Panc1 (cell line): ENCODE measurements around the gene UBE2E2. TPM values are rescaled to one million over a fixed set of nuclear protein-coding genes. Genes with fewer than 3 reads are reported as not detected.

Source experiments
- ATAC-seq: fragments of 200-7000 bp; cut with Tn5 transposase; 2 replicates; pipeline ENCODE4 v1.9.1; 2020; ENCODE audit warnings: mild to moderate bottlenecking, moderate library complexity
- BruUV-seq: library from RNA; stranded (reverse); fragments of 400-500 nt; replicated peaks from 2 replicates; lab custom pipeline; 2021; lab: Mats Ljungman, UMichigan
- CTCF ChIA-PET: fragments of 300-600 bp; sonication (Branson Sonifier 250); formaldehyde crosslinking; loops from one replicate; lab custom pipeline; 2022; ENCODE audit warnings: antibody characterized with exemption; lab: Charles Lee
- POLR2A ChIA-PET: fragments of 300-600 bp; sonication (Branson Sonifier 250); formaldehyde crosslinking; loops from one replicate; lab custom pipeline; 2022; ENCODE audit warnings: antibody characterized with exemption; lab: Charles Lee
- DNase-seq: peaks from one replicate; pipeline ENCODE4 v3.0.0-alpha.2; 2010; ENCODE audit warnings: low read depth, low spot score
- H3K27ac ChIP-seq: 2 replicates; pipeline ENCODE4 v1.5.1; 2011; ENCODE audit warnings: mild to moderate bottlenecking, low read length, inconsistent platforms
- H3K27me3 ChIP-seq: fragments of 200-500 bp; sonication (Bioruptor generic); 2 replicates; pipeline ENCODE4 v1.6.0; 2014; ENCODE audit warnings: low read length, inconsistent platforms; ENCODE audit not compliant: control insufficient read depth, insufficient read depth
- H3K36me3 ChIP-seq: fragments of 200-500 bp; sonication (Bioruptor generic); 2 replicates; pipeline ENCODE4 v1.5.1; 2014; ENCODE audit warnings: inconsistent platforms, mild to moderate bottlenecking, low read length, moderate library complexity; ENCODE audit not compliant: control insufficient read depth, insufficient read depth
- H3K4me1 ChIP-seq: 2 replicates; pipeline ENCODE4 v1.5.1; 2011; ENCODE audit warnings: inconsistent platforms, mild to moderate bottlenecking, low read length, moderate library complexity; ENCODE audit not compliant: control insufficient read depth, insufficient read depth
- H3K4me3 ChIP-seq, 2 experiments: 2 replicates each; pipeline ENCODE4 v1.5.1; 2011 to 2012; ENCODE audit warnings: low read depth in 2 of 2, low read length in 2 of 2, mild to moderate bottlenecking in 2 of 2, inconsistent platforms in 1 of 2, moderate library complexity in 1 of 2
- H3K9me3 ChIP-seq: fragments of 200-500 bp; sonication (Bioruptor generic); 2 replicates; pipeline ENCODE4 v1.5.1; 2014; ENCODE audit warnings: low read depth, mild to moderate bottlenecking, inconsistent platforms, low read length, moderate library complexity; ENCODE audit not compliant: control insufficient read depth, insufficient read depth
- POLR2AphosphoS5 ChIP-seq: IDR thresholded peaks from 2 replicates; pipeline ENCODE4 v1.6.1; 2012; ENCODE audit warnings: mild to moderate bottlenecking, low read depth, low read length, moderate library complexity
- SIN3A ChIP-seq: IDR thresholded peaks from 2 replicates; pipeline ENCODE4 v1.6.1; 2012; ENCODE audit warnings: low read depth, mild to moderate bottlenecking, low read length, moderate library complexity, borderline replicate concordance; ENCODE audit not compliant: insufficient read depth
- TCF7L2 ChIP-seq: IDR thresholded peaks from 2 replicates; pipeline ENCODE4 v1.6.1; 2011; ENCODE audit warnings: mild to moderate bottlenecking, low read depth, low read length, inconsistent platforms
- in situ Hi-C: cut with HindIII; loops from 2 replicates; pipeline ENCODE4 v1.10.0; 2016; ENCODE audit warnings: low sequenced_read_pairs, low pct_unique_long_range_greater_than_20kb
- intact Hi-C: fragments of 100-400 bp; cut with micrococcal nuclease; formaldehyde crosslinking; loops from one replicate; pipeline ENCODE4 v1.10.0; 2022; ENCODE audit not compliant: unreplicated experiment
- total RNA-seq: library from RNA; stranded (reverse); gene quantifications from one replicate; pipeline ENCODE4 v1.2.1, GENCODE V29; 2021; ENCODE audit not compliant: unreplicated experiment
- TF ChIP-seq, protein P1 (sequence below), 2 experiments: IDR thresholded peaks; 2 replicates each; pipeline ENCODE4 v1.6.1; 2011 to 2012; ENCODE audit warnings: low read depth in 2 of 2, control low read depth in 1 of 2, low read length in 1 of 2, mild to moderate bottlenecking in 1 of 2, moderate library complexity in 1 of 2; ENCODE audit not compliant: insufficient read depth in 1 of 2
- TF ChIP-seq, protein P2 (sequence below): fragments of 450-650 bp; IDR thresholded peaks from 2 replicates; pipeline ENCODE4 v1.5.1; 2017; ENCODE audit warnings: mild to moderate bottlenecking

UBE2E2 gene
- total RNA-seq, 1 experiment from 2014 or later: 38.2 TPM

DNA sequence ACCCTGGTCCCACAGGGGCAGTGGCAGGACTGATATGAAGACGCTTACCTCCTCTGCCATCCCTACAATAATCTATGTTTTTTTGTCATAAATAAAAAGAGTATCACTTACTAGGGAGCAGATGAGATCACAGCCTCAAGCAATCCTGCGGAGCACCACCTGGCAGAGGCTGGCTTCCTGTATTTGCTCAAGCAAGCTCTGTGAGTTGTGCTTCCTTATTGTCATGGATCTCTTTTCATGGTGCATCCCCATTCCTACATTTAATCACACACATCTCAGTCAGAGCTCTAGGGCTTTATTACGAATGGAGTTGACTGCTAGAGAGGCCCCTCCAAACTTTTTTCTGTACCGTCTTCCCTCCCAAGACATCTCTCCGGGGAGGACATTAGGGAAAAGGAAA lies 186.0 kb downstream of the UBE2E2 start:
- ATAC-seq: no peak
- CTCF ChIA-PET: no interaction called here
- DNase-seq: no peak

DNA sequence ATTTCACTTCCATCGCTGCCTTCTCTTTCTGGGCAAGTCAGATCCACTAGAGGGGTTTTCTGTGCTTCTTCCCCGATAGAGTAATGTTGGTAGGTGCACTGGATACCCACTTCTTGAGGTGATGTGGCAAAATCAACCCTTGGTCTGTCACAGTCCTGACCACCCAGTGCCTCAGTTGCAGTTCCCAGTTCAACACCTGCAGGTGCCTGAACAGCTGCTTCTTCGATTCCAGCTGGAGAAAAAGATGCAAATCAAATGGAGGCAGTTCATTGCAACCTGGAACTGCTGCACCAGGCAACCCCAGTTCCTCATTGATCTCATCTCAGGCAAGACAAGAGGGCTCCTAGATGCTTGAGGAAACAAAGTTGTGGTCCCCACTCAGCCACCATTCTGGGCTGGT lies 186.6 kb downstream of the UBE2E2 start:
- DNase-seq (no peak), ATAC-seq (no peak)
- intact Hi-C loops: no loop called here
- no peaks in the 10 kb centered on the region for H3K27me3 ChIP-seq
- no peak overlapping the region for H3K27ac ChIP-seq
- TF ChIP-seq TCF7L2 (no peak), POLR2AphosphoS5 (no peak), SIN3A (no peak)
- TF ChIP-seq, protein P1, sequence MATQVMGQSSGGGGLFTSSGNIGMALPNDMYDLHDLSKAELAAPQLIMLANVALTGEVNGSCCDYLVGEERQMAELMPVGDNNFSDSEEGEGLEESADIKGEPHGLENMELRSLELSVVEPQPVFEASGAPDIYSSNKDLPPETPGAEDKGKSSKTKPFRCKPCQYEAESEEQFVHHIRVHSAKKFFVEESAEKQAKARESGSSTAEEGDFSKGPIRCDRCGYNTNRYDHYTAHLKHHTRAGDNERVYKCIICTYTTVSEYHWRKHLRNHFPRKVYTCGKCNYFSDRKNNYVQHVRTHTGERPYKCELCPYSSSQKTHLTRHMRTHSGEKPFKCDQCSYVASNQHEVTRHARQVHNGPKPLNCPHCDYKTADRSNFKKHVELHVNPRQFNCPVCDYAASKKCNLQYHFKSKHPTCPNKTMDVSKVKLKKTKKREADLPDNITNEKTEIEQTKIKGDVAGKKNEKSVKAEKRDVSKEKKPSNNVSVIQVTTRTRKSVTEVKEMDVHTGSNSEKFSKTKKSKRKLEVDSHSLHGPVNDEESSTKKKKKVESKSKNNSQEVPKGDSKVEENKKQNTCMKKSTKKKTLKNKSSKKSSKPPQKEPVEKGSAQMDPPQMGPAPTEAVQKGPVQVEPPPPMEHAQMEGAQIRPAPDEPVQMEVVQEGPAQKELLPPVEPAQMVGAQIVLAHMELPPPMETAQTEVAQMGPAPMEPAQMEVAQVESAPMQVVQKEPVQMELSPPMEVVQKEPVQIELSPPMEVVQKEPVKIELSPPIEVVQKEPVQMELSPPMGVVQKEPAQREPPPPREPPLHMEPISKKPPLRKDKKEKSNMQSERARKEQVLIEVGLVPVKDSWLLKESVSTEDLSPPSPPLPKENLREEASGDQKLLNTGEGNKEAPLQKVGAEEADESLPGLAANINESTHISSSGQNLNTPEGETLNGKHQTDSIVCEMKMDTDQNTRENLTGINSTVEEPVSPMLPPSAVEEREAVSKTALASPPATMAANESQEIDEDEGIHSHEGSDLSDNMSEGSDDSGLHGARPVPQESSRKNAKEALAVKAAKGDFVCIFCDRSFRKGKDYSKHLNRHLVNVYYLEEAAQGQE (IDR thresholded peaks at IDR 0.05; ENCODE audit: insufficient read depth in 1 of 2, low read depth in 2 of 2, low read length in 1 of 2): no peak
- TF ChIP-seq, protein P2, sequence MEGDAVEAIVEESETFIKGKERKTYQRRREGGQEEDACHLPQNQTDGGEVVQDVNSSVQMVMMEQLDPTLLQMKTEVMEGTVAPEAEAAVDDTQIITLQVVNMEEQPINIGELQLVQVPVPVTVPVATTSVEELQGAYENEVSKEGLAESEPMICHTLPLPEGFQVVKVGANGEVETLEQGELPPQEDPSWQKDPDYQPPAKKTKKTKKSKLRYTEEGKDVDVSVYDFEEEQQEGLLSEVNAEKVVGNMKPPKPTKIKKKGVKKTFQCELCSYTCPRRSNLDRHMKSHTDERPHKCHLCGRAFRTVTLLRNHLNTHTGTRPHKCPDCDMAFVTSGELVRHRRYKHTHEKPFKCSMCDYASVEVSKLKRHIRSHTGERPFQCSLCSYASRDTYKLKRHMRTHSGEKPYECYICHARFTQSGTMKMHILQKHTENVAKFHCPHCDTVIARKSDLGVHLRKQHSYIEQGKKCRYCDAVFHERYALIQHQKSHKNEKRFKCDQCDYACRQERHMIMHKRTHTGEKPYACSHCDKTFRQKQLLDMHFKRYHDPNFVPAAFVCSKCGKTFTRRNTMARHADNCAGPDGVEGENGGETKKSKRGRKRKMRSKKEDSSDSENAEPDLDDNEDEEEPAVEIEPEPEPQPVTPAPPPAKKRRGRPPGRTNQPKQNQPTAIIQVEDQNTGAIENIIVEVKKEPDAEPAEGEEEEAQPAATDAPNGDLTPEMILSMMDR: no peak
- ChIA-PET CTCF (no interaction called here), POLR2A (no interaction called here)
- no TSS peak for BruUV-seq
- H3K9me3 ChIP-seq: no peaks in the 10 kb centered on the region
- no peaks in the 10 kb centered on the region for H3K4me1 ChIP-seq
- in situ Hi-C loops: no loop called here
- H3K4me3 ChIP-seq: no peak overlapping the region
- H3K36me3 ChIP-seq: no peaks in the 10 kb centered on the region

More for the DNA sequence above, 186.0 kb downstream of the UBE2E2 start:
- Histone ChIP-seq H3K4me1 (no peaks in the 10 kb centered on the region), H3K27ac (no peak overlapping the region), H3K4me3 (no peak overlapping the region), H3K9me3 (no peaks in the 10 kb centered on the region), H3K36me3 (no peaks in the 10 kb centered on the region), H3K27me3 (no peaks in the 10 kb centered on the region)
- POLR2A ChIA-PET: no interaction called here
- no TSS peak for BruUV-seq
- intact Hi-C loops: no loop called here
- TF ChIP-seq SIN3A: no peak
- no peak for TF ChIP-seq POLR2AphosphoS5
- TF ChIP-seq TCF7L2: no peak
- TF ChIP-seq, protein P1 (IDR thresholded peaks at IDR 0.05; ENCODE audit: insufficient read depth in 1 of 2, low read depth in 2 of 2, low read length in 1 of 2): no peak
- TF ChIP-seq, protein P2: no peak
- in situ Hi-C loops: no loop called here
